Nephron (organoid): ENCODE results near the gene PDS5A.
"Not testable (repeated sequence)": the region's sequence is repeated elsewhere in the genome, so short reads cannot be mapped to it uniquely, and the experiment has no call there.

ENCODE experiments used
- H3K27ac Mint-ChIP-seq, 3 experiments: 2 replicates each; pipeline ENCODE4 v1.8.0; 2020; ENCODE audit warnings: mixed read lengths in 3 of 3, mild to moderate bottlenecking in 2 of 3, moderate library complexity in 1 of 3
- H3K27me3 Mint-ChIP-seq: 2 replicates; pipeline ENCODE4 v1.8.0; 2021; ENCODE audit warnings: low read depth, mild to moderate bottlenecking, moderate library complexity, mixed read lengths
- H3K36me3 Mint-ChIP-seq: 2 replicates; pipeline ENCODE4 v1.8.0; 2020; ENCODE audit warnings: low read depth, mixed read lengths
- H3K4me1 Mint-ChIP-seq: 2 replicates; pipeline ENCODE4 v1.8.0; 2020; ENCODE audit warnings: mixed read lengths
- H3K4me3 Mint-ChIP-seq, 3 experiments: 2 replicates each; pipeline ENCODE4 v1.8.0; 2020; ENCODE audit warnings: mild to moderate bottlenecking in 3 of 3, mixed read lengths in 3 of 3, moderate library complexity in 2 of 3
- H3K9me3 Mint-ChIP-seq: 2 replicates; pipeline ENCODE4 v1.8.0; 2020; ENCODE audit warnings: mixed read lengths
- TF ChIP-seq, protein P1 (sequence below), 3 experiments: fragments of 200-600 bp; sonication (generic); IDR thresholded peaks; one replicate each; pipeline ENCODE4 v1.5.0; 2021; ENCODE audit warnings: antibody characterized with exemption in 3 of 3; ENCODE audit not compliant: unreplicated experiment in 3 of 3

PDS5A gene

DNA sequence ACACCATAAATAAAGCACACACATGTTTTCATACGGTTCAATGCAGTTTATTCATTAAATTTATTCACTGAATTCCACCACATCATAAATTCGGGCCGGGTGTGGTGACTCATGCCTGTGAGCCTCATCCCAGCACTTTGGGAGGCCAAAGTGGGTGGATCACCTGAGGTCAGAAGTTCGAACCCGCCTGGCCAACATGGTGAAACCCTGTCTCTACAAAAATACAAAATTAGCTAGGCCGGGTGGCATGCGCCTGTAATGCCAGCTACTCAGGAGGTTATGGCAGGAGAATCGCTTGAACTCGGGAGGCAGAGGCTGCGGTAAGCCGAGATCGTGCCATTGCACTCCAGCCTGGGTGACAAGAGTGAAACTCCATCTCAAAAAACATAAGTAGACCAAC, 131.6 kb downstream of the PDS5A start:
- H3K9me3 Mint-ChIP-seq, result no peaks in the 10 kb centered on the region

DNA sequence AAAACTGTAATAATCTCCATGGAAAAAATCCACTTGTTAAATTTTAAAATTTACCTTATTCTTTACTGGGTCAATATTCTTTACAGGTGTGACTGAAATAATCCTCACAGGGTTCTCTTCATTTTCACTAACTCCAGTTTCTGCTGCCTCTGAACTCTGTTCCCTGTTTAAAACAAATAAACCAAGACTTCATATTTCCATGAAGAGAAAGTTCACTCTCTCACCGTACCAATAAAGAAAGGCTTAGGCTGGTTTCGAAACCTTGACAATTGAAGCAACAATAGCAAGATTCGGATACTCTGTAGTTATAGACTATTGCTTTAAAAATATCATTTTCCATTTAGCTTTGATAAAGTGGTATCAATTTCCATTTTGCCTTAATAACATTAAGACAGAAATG, 135.8 kb downstream of the PDS5A start:
- TF ChIP-seq, protein P1, sequence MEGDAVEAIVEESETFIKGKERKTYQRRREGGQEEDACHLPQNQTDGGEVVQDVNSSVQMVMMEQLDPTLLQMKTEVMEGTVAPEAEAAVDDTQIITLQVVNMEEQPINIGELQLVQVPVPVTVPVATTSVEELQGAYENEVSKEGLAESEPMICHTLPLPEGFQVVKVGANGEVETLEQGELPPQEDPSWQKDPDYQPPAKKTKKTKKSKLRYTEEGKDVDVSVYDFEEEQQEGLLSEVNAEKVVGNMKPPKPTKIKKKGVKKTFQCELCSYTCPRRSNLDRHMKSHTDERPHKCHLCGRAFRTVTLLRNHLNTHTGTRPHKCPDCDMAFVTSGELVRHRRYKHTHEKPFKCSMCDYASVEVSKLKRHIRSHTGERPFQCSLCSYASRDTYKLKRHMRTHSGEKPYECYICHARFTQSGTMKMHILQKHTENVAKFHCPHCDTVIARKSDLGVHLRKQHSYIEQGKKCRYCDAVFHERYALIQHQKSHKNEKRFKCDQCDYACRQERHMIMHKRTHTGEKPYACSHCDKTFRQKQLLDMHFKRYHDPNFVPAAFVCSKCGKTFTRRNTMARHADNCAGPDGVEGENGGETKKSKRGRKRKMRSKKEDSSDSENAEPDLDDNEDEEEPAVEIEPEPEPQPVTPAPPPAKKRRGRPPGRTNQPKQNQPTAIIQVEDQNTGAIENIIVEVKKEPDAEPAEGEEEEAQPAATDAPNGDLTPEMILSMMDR (IDR thresholded peaks at IDR 0.05; ENCODE audit: unreplicated experiment in 3 of 3), result no peak
- Mint-ChIP-seq H3K4me3 (no peak overlapping the region), H3K9me3 (no peaks in the 10 kb centered on the region), H3K27ac (no peak overlapping the region), H3K27me3 (no peaks in the 10 kb centered on the region), H3K4me1 (no peaks in the 10 kb centered on the region), H3K36me3 (peaks cover 62% of the 10 kb centered on the region)

More for the DNA sequence above, 131.6 kb downstream of the PDS5A start:
- Mint-ChIP-seq H3K4me3 (no peak overlapping the region), H3K27me3 (no peaks in the 10 kb centered on the region), H3K27ac (no peak overlapping the region), H3K4me1 (no peaks in the 10 kb centered on the region), H3K36me3 (peaks cover 40% of the 10 kb centered on the region)
- TF ChIP-seq, protein P1 (IDR thresholded peaks at IDR 0.05; ENCODE audit: unreplicated experiment in 3 of 3), result no peak

DNA sequence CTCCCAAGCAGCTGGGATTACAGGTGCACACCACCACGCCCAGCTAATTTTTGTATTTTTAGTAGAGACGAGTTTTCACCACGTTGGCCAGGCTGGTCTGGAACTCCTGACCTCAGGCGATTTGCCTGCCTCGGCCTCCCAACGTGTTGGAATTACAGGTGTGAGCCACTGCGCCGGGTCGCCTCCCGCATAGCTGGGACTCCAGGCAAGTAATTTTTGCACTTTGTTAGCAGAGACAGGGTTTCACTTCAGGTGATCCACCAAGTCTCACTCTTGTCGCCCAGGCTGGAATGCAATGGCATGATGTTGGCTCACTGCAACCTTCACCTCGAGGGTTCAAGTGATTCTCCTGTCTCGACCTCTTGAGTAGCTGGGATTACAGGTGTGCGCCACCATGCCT, 137.2 kb downstream of the PDS5A start:
- not testable (repeated sequence) for H3K4me3 Mint-ChIP-seq, H3K27me3 Mint-ChIP-seq, H3K9me3 Mint-ChIP-seq, H3K27ac Mint-ChIP-seq, H3K4me1 Mint-ChIP-seq
- peaks cover 72% of the 10 kb centered on the region for H3K36me3 Mint-ChIP-seq

DNA sequence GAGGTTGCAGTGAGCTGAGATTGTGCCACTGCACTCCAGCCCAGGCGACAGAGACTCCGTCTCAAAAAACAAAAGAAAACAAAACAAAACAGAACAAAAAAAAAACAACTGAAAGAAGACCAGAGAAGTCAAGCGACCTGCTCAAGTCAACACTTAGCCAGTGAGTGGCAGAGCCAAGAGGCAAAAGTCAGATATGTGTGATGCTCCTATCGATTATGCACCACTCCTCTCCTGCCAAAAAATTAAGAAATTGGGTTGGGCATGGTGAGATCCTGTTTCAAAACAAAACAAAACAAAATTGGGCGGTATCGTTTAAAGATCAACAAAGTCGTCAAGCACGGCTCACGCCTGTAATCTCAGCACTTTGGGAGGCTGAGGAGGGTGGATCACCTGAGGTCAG, 137.7 kb downstream of the PDS5A start:
- Mint-ChIP-seq H3K4me3 (no peak overlapping the region), H3K27ac (no peak overlapping the region), H3K36me3 (peaks cover 77% of the 10 kb centered on the region), H3K9me3 (no peaks in the 10 kb centered on the region), H3K4me1 (no peaks in the 10 kb centered on the region), H3K27me3 (no peaks in the 10 kb centered on the region)
- TF ChIP-seq, protein P1 (IDR thresholded peaks at IDR 0.05; ENCODE audit: unreplicated experiment in 3 of 3), result no peak

DNA sequence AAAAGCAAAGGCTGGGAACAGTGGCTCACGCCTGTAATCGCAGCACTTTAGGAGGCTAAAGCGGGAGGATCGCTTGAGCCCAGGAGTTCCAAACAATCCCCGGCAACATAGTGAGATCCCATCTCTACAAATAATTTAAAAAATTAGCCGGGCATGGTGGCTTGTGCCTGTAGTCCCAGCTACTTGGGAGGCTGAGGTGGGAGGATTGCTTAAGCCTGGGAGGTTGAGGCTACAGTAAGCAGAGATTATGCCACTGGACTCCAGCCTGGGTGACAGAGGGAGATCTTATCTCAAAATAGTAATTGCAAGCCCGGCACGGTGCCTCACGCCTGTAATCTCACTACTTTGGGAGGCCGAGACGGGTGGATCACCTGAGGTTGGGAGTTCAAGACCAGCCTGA, 139.3 kb downstream of the PDS5A start:
- not testable (repeated sequence) for H3K4me1 Mint-ChIP-seq, H3K27ac Mint-ChIP-seq, H3K4me3 Mint-ChIP-seq, H3K9me3 Mint-ChIP-seq, H3K27me3 Mint-ChIP-seq
- H3K36me3 Mint-ChIP-seq, result peaks cover 83% of the 10 kb centered on the region

DNA sequence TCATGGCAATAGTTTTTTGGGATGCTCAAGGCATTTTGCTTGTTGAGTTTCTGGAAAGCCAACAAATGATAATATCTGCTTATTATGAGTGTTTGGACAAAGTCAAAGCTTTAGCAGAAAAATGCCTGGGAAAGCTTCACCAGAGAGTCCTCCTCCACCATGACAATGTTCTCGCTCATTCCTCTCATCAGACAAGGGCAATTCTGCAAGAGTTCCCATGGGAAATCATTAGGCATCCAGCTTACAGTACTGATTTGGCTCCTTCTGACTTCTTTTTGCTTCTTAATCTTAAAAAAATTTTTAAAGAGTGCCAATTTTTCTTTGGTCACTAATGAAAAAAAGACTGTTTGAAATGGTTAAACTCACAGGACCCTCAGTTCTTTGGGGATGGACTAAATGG, 143.4 kb downstream of the PDS5A start:
- no peaks in the 10 kb centered on the region for H3K27me3 Mint-ChIP-seq
- peaks cover 75% of the 10 kb centered on the region for H3K36me3 Mint-ChIP-seq
- no peaks in the 10 kb centered on the region for H3K9me3 Mint-ChIP-seq
- H3K4me1 Mint-ChIP-seq, result no peaks in the 10 kb centered on the region
- no peak overlapping the region for H3K27ac Mint-ChIP-seq
- TF ChIP-seq, protein P1 (IDR thresholded peaks at IDR 0.05; ENCODE audit: unreplicated experiment in 3 of 3), result no peak
- no peak overlapping the region for H3K4me3 Mint-ChIP-seq

DNA sequence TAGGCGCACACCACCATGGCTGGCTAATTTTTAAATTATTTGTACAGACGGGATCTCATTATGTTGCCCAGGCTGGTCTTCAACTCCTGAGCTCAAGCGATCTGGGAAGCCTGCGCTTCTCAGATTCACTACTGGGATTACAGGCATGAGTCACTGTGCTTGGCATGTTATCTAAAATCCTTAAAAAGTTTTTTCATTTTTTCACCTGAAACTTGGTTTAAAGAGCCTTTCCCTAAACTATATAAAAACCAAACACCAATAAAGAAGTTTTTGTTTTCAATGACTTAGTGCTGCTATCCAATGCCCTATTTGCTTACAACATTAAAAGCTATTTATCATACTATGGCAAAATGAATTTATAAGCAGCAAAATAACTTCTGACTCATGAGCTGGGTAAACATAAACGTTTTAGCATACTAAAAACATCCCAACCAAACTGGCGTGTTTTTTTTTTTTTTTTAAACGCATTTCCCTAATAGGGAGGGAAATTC, 151.9 kb downstream of the PDS5A start:
- H3K4me1 Mint-ChIP-seq, result peaks cover 10% of the 10 kb centered on the region
- H3K27me3 Mint-ChIP-seq, result no peaks in the 10 kb centered on the region
- TF ChIP-seq, protein P1 (IDR thresholded peaks at IDR 0.05; ENCODE audit: unreplicated experiment in 3 of 3), result no peak
- peak overlapping the region; percentile 82 to 95 (median 83) for H3K27ac Mint-ChIP-seq
- no peak overlapping the region for H3K4me3 Mint-ChIP-seq
- H3K9me3 Mint-ChIP-seq, result no peaks in the 10 kb centered on the region
- H3K36me3 Mint-ChIP-seq, result peaks cover 59% of the 10 kb centered on the region
